ENCODE results near the gene PLD1. TPM values are rescaled to one million over a fixed set of nuclear protein-coding genes. Genes with fewer than 3 reads are reported as not detected.

PLD1 gene
- total and polyA plus RNA-seq, 8 donors = 3.4 to 43.0 (median 11.0) TPM

DNA sequence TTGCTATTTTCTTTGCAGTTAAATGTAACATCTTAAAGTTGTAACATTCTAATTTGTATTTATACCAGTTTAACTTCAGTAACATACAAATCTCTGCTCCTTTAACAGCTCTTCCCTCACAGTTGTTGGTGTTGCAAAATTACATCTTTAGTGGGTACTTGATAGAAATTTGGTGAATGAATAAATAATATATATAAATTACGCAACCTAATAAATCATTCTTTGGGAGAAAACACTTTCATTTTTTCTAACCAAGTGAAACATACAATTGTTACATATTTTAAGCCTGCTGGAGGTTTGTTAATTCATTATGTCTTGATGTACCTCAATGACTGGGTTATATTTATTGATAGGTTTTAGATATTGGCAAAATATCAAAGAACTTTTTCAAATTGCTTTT, 118.8 kb downstream of the PLD1 start:
- no peak for DNase-seq
- Histone ChIP-seq H3K27ac (no peak overlapping the region), H3K4me3 (no peak overlapping the region), H3K9me3 (no peaks in the 10 kb centered on the region), H3K27me3 (no peaks in the 10 kb centered on the region), H3K4me1 (peaks cover 0 to 21% (median 7%) of the 10 kb centered on the region in 4 donors), H3K36me3 (peaks cover 0 to 10% (median under 1%) of the 10 kb centered on the region in 4 donors)
- TF ChIP-seq POLR2A (IDR thresholded peaks at IDR 0.05) (no peak), EP300 (IDR thresholded peaks at IDR 0.05) (no peak), POLR2AphosphoS5 (IDR thresholded peaks at IDR 0.05) (no peak)
- TF ChIP-seq, protein P1, sequence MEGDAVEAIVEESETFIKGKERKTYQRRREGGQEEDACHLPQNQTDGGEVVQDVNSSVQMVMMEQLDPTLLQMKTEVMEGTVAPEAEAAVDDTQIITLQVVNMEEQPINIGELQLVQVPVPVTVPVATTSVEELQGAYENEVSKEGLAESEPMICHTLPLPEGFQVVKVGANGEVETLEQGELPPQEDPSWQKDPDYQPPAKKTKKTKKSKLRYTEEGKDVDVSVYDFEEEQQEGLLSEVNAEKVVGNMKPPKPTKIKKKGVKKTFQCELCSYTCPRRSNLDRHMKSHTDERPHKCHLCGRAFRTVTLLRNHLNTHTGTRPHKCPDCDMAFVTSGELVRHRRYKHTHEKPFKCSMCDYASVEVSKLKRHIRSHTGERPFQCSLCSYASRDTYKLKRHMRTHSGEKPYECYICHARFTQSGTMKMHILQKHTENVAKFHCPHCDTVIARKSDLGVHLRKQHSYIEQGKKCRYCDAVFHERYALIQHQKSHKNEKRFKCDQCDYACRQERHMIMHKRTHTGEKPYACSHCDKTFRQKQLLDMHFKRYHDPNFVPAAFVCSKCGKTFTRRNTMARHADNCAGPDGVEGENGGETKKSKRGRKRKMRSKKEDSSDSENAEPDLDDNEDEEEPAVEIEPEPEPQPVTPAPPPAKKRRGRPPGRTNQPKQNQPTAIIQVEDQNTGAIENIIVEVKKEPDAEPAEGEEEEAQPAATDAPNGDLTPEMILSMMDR (IDR thresholded peaks at IDR 0.05) = no peak
- WGBS, 5 donors = 93 to 100% (median 96%) methylated on average over 1 of the region's 1 CpG
- intact Hi-C loops (cut with DNase I; ENCODE audit: low total_unique reads) = no loop called here

DNA sequence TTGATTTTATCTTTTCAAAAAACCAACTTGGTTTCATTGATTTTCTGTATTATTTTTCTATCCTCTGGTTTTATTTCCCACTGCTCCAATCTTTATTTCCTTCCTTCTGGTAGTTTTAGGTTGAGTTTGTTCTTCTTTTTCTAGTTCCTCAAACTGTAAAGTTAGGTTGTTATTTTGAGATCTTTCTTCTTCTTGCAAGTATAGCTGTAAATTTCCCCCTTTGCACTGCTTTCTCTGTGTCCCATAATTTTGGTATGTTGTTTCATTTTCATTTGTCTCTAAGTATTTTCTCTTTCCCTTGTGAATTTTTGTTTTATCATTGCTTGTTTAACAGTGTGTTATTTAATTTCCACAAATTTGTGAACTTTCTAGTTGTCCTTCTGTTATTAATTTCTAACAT, 120.0 kb downstream of the PLD1 start:
- H3K27me3 ChIP-seq = no peaks in the 10 kb centered on the region
- H3K9me3 ChIP-seq = no peaks in the 10 kb centered on the region

DNA sequence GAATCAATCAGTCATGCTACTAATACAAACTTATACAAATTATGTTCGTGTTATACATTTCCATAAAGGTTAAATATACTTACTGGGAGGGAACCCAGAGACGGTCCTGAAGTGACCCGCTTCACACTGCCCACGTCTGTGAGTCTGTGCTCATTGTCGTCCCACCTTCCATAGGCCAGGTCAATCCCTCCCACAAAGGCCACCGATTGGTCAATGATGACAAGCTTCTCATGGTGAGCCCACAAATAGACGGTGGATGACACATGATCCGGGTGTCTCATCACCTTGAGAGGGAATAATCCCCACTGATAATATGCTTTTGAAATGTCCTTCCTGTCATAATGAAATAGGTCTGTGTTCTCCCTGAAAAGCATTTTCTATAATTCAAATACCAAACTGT, 121.7 kb downstream of the PLD1 start:
- peak overlapping the region in 1 of 5 donors; percentile 30 for H3K27ac ChIP-seq
- no peak overlapping the region for H3K4me3 ChIP-seq
- peaks cover 0 to 14% (median 6%) of the 10 kb centered on the region in 4 donors for H3K4me1 ChIP-seq
- intact Hi-C loops (cut with DNase I; ENCODE audit: low total_unique reads) = no loop called here
- H3K36me3 ChIP-seq = peaks cover 0 to 13% (median 2%) of the 10 kb centered on the region in 4 donors
- H3K27me3 ChIP-seq = no peaks in the 10 kb centered on the region
- DNase-seq = no peak
- TF ChIP-seq, protein P1 (IDR thresholded peaks at IDR 0.05) = no peak
- no peak for TF ChIP-seq POLR2AphosphoS5 (IDR thresholded peaks at IDR 0.05)
- TF ChIP-seq EP300 (IDR thresholded peaks at IDR 0.05) = no peak
- no peak for TF ChIP-seq POLR2A (IDR thresholded peaks at IDR 0.05)
- H3K9me3 ChIP-seq = no peaks in the 10 kb centered on the region
- 77 to 91% (median 81%) methylated on average over 8 of the region's 8 CpGs for WGBS, 5 donors

More for the DNA sequence above, 120.0 kb downstream of the PLD1 start:
- intact Hi-C loops (cut with DNase I; ENCODE audit: low total_unique reads) = no loop called here
- H3K27ac ChIP-seq = no peak overlapping the region
- H3K36me3 ChIP-seq = peaks cover 0 to 13% (median 2%) of the 10 kb centered on the region in 4 donors
- H3K4me3 ChIP-seq = no peak overlapping the region
- DNase-seq = no peak
- TF ChIP-seq EP300 (IDR thresholded peaks at IDR 0.05) (no peak), POLR2A (IDR thresholded peaks at IDR 0.05) (no peak), POLR2AphosphoS5 (IDR thresholded peaks at IDR 0.05) (no peak)
- TF ChIP-seq, protein P1 (IDR thresholded peaks at IDR 0.05) = no peak
- peaks cover 0 to 15% (median 7%) of the 10 kb centered on the region in 4 donors for H3K4me1 ChIP-seq

DNA sequence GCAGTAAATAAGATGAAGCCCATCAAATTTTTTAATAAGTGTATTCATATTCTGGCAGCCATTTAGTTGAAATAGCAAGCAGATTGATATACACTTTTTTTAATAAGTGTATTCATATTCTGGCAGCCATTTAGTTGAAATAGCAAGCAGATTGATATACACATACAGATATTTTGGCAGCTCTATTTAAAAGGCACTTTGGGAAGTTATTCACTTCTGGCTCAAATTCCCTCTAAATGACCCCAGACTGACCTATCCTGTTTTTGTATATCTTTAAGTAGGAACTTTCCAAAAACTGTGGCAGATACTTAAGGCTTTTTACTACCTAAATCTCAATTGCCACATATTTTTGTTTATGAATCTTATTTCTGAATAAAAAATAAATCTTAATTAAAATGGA, 122.3 kb downstream of the PLD1 start:
- Histone ChIP-seq H3K27me3 (no peaks in the 10 kb centered on the region), H3K27ac (no peak overlapping the region), H3K9me3 (no peaks in the 10 kb centered on the region), H3K4me3 (no peak overlapping the region), H3K4me1 (peaks cover 0 to 14% (median 6%) of the 10 kb centered on the region in 4 donors), H3K36me3 (peaks cover 0 to 13% (median 2%) of the 10 kb centered on the region in 4 donors)
- intact Hi-C loops (cut with DNase I; ENCODE audit: low total_unique reads) = no loop called here
- TF ChIP-seq, protein P1 (IDR thresholded peaks at IDR 0.05) = no peak
- no peak for TF ChIP-seq POLR2AphosphoS5 (IDR thresholded peaks at IDR 0.05)
- no peak for TF ChIP-seq POLR2A (IDR thresholded peaks at IDR 0.05)
- TF ChIP-seq EP300 (IDR thresholded peaks at IDR 0.05) = no peak
- peak in 1 of 2 donors; percentile 68 for DNase-seq
